ENCODE measurements around the gene HDLBP. TPM values are rescaled to one million over a fixed set of nuclear protein-coding genes. Genes with fewer than 3 reads are reported as not detected.

HDLBP gene
- total RNA-seq, 1 experiment from 2014 or later, result 510 TPM

DNA sequence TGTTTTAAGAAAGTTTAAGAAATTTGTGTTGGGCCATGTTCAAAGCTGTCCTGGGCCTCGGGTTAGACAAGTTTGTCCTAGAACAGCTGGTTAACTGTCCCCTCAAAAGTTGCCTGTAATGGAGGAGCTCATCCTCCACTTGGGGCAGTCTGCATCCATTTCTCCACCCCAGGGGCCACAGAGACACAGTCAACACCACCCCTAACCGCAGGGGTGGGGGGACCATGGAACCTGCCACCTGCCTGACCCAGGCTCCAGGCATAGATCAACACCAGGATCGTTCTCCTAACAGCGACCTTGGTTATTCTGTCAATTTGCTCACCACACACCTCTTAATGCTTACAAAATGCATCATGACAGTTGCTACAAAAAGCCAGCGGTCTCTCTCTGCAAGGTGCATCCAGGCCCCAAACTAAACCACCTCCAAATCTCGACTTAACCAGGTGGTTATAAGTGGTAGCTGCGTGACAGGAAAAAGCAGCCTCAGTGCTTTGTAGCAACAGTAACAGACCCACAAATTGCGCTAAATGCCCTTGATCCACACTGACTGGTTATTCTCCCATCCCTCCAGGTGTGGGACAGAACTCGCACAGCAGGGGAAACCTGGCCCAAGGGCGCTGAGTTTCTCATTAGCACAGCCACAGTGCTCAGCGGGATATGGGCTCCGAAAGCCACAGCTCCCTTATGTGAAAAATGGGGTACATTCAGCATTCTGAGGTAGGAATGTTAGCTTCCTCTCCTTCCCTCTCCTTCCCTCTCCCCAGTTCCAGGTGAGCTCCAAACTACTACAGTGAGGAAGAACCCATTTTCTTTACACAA is 48.0 kb downstream of the HDLBP start:
- DNase-seq (ENCODE audit: low spot score), result no peak
- Histone ChIP-seq H3K27ac (ENCODE audit: low read depth, low read length, poor library complexity, severe bottlenecking) (no peak overlapping the region), H3K9me3 (ENCODE audit: low read depth, low read length, poor library complexity, severe bottlenecking) (no peaks in the 10 kb centered on the region), H3K4me3 (ENCODE audit: low read depth, low read length, poor library complexity, severe bottlenecking) (no peak overlapping the region), H3K27me3 (replicated peaks; ENCODE audit: insufficient read depth, low read depth, low read length, poor library complexity) (no peaks in the 10 kb centered on the region), H3K4me1 (ENCODE audit: insufficient read depth, low read length, poor library complexity, severe bottlenecking) (peaks cover 11% of the 10 kb centered on the region), H3K36me3 (ENCODE audit: insufficient read depth, low read length, poor library complexity, severe bottlenecking) (peaks cover 68% of the 10 kb centered on the region)
- CTCF ChIA-PET, result no interaction called here
- TF ChIP-seq EZH2 (IDR thresholded peaks at IDR 0.05; ENCODE audit: borderline replicate concordance, low read depth, low read length, poor library complexity, severe bottlenecking), result no peak
- TF ChIP-seq, protein P1, sequence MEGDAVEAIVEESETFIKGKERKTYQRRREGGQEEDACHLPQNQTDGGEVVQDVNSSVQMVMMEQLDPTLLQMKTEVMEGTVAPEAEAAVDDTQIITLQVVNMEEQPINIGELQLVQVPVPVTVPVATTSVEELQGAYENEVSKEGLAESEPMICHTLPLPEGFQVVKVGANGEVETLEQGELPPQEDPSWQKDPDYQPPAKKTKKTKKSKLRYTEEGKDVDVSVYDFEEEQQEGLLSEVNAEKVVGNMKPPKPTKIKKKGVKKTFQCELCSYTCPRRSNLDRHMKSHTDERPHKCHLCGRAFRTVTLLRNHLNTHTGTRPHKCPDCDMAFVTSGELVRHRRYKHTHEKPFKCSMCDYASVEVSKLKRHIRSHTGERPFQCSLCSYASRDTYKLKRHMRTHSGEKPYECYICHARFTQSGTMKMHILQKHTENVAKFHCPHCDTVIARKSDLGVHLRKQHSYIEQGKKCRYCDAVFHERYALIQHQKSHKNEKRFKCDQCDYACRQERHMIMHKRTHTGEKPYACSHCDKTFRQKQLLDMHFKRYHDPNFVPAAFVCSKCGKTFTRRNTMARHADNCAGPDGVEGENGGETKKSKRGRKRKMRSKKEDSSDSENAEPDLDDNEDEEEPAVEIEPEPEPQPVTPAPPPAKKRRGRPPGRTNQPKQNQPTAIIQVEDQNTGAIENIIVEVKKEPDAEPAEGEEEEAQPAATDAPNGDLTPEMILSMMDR (conservative IDR thresholded peaks at IDR 0.05; ENCODE audit: low read depth, low read length), result no peak
- BruUV-seq (replicated peaks), result no TSS peak
- intact Hi-C loops (cut with micrococcal nuclease; ENCODE audit: unreplicated experiment), result no loop called here
- POLR2A ChIA-PET (ENCODE audit: low non-redundant PET), result interaction anchor here (0.6 kb wide), 1 partner anchor 213 kb away, joined by 5 read pairs; no protein-coding TSS in a partner anchor

DNA sequence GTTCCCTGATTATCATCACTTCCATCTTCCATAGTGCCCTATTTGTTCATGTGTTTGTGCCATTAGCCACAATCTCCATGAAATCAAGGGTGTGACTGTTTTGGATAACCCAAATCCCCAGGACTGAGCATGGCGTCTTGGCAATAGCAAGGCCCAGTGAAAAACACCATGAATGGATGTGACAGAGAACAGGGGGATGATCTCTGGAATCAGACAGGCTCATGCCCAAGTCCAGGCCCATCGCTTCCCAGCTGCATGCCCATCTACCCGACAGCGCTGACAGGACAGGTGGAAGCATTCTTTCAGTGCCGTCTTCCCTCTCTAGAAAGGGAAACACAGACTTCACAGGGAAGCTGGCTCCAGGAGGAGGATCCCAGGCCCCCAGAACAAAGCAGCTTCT is 50.0 kb downstream of the HDLBP start:
- Histone ChIP-seq H3K9me3 (ENCODE audit: low read depth, low read length, poor library complexity, severe bottlenecking) (no peaks in the 10 kb centered on the region), H3K36me3 (ENCODE audit: insufficient read depth, low read length, poor library complexity, severe bottlenecking) (peaks cover 87% of the 10 kb centered on the region), H3K27me3 (replicated peaks; ENCODE audit: insufficient read depth, low read depth, low read length, poor library complexity) (no peaks in the 10 kb centered on the region), H3K4me3 (ENCODE audit: low read depth, low read length, poor library complexity, severe bottlenecking) (no peak overlapping the region), H3K27ac (ENCODE audit: low read depth, low read length, poor library complexity, severe bottlenecking) (no peak overlapping the region), H3K4me1 (ENCODE audit: insufficient read depth, low read length, poor library complexity, severe bottlenecking) (peaks cover 7% of the 10 kb centered on the region)
- no peak for DNase-seq (ENCODE audit: low spot score)
- ChIA-PET POLR2A (ENCODE audit: low non-redundant PET) (no interaction called here), CTCF (no interaction called here)
- TF ChIP-seq, protein P1 (conservative IDR thresholded peaks at IDR 0.05; ENCODE audit: low read depth, low read length), result no peak
- no peak for TF ChIP-seq EZH2 (IDR thresholded peaks at IDR 0.05; ENCODE audit: borderline replicate concordance, low read depth, low read length, poor library complexity, severe bottlenecking)
- intact Hi-C loops (cut with micrococcal nuclease; ENCODE audit: unreplicated experiment), result no loop called here
- no TSS peak for BruUV-seq (replicated peaks)

DNA sequence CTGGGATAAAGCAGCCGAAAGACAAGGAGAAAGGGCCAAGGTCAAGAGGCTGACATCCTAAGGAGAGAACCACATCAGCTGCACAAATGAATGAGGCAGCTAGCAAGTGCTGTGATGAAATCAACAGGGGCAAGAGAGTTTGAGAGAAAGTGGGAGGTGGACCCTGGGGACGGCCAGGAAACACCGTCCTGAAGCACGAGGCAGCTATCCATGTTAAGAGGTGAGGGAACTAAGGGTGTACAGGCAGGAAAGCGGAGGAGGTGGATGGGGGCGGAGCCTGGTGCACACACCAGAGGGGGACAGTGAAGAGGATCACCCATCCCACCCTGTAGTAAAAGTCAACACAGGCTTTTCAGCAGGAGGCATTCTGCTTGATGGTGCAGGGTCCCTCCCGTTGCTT is 52.4 kb downstream of the HDLBP start:
- CTCF ChIA-PET, result no interaction called here
- DNase-seq (ENCODE audit: low spot score), result no peak
- no TSS peak for BruUV-seq (replicated peaks)
- Histone ChIP-seq H3K4me1 (ENCODE audit: insufficient read depth, low read length, poor library complexity, severe bottlenecking) (no peaks in the 10 kb centered on the region), H3K36me3 (ENCODE audit: insufficient read depth, low read length, poor library complexity, severe bottlenecking) (peaks cover 100% of the 10 kb centered on the region), H3K4me3 (ENCODE audit: low read depth, low read length, poor library complexity, severe bottlenecking) (no peak overlapping the region), H3K9me3 (ENCODE audit: low read depth, low read length, poor library complexity, severe bottlenecking) (no peaks in the 10 kb centered on the region), H3K27ac (ENCODE audit: low read depth, low read length, poor library complexity, severe bottlenecking) (no peak overlapping the region), H3K27me3 (replicated peaks; ENCODE audit: insufficient read depth, low read depth, low read length, poor library complexity) (no peaks in the 10 kb centered on the region)
- TF ChIP-seq, protein P1 (conservative IDR thresholded peaks at IDR 0.05; ENCODE audit: low read depth, low read length), result no peak
- TF ChIP-seq EZH2 (IDR thresholded peaks at IDR 0.05; ENCODE audit: borderline replicate concordance, low read depth, low read length, poor library complexity, severe bottlenecking), result no peak
- intact Hi-C loops (cut with micrococcal nuclease; ENCODE audit: unreplicated experiment), result no loop called here
- POLR2A ChIA-PET (ENCODE audit: low non-redundant PET), result no interaction called here
